Measurements from ENCODE around the gene TPRX1. TPM values are rescaled to one million over a fixed set of nuclear protein-coding genes. Genes with fewer than 3 reads are reported as not detected.
"Not testable (repeated sequence)": the region's sequence is repeated elsewhere in the genome, so short reads cannot be mapped to it uniquely, and the experiment has no call there.

The TPRX1 gene
- total RNA-seq, 2 donors from 2014 or later, result not detected

DNA sequence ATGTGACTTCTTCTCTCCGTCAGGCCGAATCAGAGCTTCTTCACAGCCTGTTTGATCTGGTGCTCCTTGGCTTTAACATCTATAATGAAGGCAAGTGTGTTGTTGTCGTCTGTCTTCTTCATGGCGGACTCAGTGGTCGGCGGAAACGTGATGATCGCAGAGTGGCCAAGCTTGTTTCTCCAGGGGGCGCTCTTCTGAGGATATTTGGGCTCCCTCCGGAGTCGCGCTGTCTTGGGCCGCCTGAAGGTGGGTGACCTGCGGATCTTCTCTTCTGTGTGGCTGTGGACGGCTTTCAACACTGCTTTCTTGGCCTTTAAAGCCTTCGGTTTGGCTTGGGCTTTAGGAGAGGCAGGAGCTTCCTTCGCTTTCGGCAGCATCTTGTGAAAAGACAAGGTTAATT is 9.8 kb downstream of the TPRX1 start:
- DNase-seq, result no peak
- Mint-ChIP-seq H3K4me1 (peaks cover 2% of the 10 kb centered on the region), H3K27ac (no peak overlapping the region), H3K27me3 (peaks cover 16% of the 10 kb centered on the region), H3K36me3 (ENCODE audit: low read depth) (peaks cover 4% of the 10 kb centered on the region), H3K4me3 (no peak overlapping the region)
- peaks cover 2% of the 10 kb centered on the region for H3K9me3 ChIP-seq (ENCODE audit: control insufficient read depth, low read length, poor library complexity, severe bottlenecking)
- ATAC-seq, result no peak

DNA sequence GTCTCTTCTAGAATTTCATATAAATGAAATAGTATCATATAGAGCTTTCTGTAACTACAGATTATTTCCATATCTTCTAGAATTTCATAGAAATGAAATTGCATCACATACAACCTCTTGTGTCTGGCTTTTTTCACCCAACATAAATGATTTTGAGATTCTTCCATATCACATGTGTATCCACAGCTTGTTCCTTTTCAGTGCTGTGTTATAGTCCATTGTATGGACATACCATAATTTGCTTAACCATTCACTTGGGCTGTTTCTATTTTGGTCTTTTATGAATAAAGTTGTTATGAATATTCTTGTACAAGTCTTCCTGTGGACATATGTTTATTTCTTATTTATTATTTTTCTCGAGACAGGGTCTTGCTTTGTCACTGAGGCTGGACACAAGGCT is 11.7 kb downstream of the TPRX1 start:
- Mint-ChIP-seq H3K4me1 (peaks cover 2% of the 10 kb centered on the region), H3K4me3 (no peak overlapping the region), H3K27ac (no peak overlapping the region), H3K36me3 (ENCODE audit: low read depth) (no peaks in the 10 kb centered on the region), H3K27me3 (no peaks in the 10 kb centered on the region)
- ATAC-seq (no peak), DNase-seq (no peak)
- H3K9me3 ChIP-seq (ENCODE audit: control insufficient read depth, low read length, poor library complexity, severe bottlenecking), result peaks cover 2% of the 10 kb centered on the region

DNA sequence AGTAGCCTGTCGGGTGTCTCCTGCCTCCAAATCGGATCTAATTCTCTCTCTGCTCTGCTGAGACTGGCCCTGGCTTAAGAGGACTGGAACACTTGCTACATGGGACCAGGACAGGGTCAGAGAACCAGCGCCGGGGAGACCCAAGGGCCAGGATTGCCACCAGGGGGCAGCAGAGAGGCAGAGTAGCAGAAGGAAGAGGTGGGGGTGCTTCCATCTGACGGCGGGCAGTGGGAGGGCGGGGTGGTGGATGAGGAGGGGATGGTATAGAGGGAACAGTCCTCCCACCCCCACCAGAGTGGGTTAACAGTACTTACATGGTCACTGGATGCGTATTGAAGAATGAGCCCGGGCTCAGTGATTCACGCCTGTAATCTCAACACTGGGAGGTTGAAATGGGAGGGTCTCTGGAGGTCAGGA is 13.9 kb downstream of the TPRX1 start:
- no peak overlapping the region for H3K27ac Mint-ChIP-seq
- no peak overlapping the region for H3K4me3 Mint-ChIP-seq
- H3K36me3 Mint-ChIP-seq (ENCODE audit: low read depth), result no peaks in the 10 kb centered on the region
- H3K4me1 Mint-ChIP-seq, result peaks cover 2% of the 10 kb centered on the region
- ATAC-seq (peak; percentile 76), DNase-seq (peak; percentile 65 to 83 (median 77))
- H3K9me3 ChIP-seq (ENCODE audit: control insufficient read depth, low read length, poor library complexity, severe bottlenecking), result peaks cover 2% of the 10 kb centered on the region
- no peaks in the 10 kb centered on the region for H3K27me3 Mint-ChIP-seq

DNA sequence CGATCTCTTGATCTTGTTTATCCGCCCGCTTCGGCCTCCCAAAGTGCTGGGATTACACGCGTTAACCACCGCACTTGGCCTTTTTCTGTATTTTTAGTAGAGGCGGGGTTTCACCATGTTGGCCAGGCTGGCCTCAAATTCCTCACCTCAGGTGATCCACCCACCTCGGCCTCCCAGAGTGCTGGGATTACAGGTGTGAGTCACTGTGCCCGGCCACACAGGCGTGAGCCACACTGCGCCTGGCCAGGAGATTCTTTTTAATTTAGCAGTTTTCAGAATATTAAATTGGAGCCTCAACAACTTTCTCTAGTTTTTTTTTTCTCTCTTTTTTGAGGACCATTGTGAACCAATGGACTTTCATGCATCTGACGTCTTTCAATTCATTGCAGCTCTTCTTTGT is 14.5 kb downstream of the TPRX1 start:
- H3K27me3 Mint-ChIP-seq; ATAC-seq; H3K4me3 Mint-ChIP-seq; DNase-seq; H3K27ac Mint-ChIP-seq; H3K36me3 Mint-ChIP-seq (ENCODE audit: low read depth); H3K4me1 Mint-ChIP-seq; H3K9me3 ChIP-seq (ENCODE audit: control insufficient read depth, low read length, poor library complexity, severe bottlenecking): not testable (repeated sequence)

DNA sequence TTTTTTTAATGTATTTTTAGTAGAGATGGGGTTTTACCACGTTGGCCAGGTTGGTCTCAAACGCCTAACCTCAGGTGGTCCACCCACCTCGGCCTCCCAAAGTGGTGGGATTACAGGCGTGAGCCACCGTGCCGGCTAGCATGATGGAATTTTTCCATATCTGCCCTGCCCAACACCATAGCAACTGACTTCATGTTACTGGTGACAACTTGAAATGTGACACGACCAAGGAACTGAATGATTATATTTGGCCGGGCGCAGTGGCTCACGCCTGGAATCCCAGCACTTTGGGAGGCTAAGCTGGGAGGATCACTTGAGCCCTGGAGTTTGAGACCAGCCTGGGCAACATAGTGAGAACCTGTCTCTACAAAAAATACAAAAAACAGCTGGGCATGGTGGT is 17.0 kb downstream of the TPRX1 start:
- not testable (repeated sequence) for H3K27me3 Mint-ChIP-seq; H3K27ac Mint-ChIP-seq; H3K36me3 Mint-ChIP-seq (ENCODE audit: low read depth); H3K4me1 Mint-ChIP-seq; DNase-seq; H3K4me3 Mint-ChIP-seq; ATAC-seq; H3K9me3 ChIP-seq (ENCODE audit: control insufficient read depth, low read length, poor library complexity, severe bottlenecking)

DNA sequence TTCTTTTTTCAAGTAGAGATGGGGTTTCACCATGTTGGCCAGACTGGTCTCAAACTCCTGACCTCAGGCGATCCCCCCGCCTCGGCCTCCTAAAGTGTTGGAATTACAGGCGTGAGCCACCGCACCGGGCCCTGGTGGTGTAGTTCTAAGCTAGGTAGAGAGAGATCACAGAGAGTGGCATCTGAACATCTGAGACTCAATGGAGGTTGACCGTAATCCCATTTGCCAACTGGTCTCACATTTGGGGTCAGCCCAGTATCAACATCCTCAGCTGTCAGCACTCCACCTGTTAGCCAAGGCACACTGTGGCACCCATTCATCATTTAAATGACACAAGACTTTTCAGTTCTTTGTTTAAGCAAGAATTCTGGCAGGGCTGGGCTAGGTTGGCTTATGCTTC is 17.8 kb downstream of the TPRX1 start:
- peaks cover 8% of the 10 kb centered on the region for H3K36me3 Mint-ChIP-seq (ENCODE audit: low read depth)
- ATAC-seq (no peak), DNase-seq (no peak)
- no peaks in the 10 kb centered on the region for H3K9me3 ChIP-seq (ENCODE audit: control insufficient read depth, low read length, poor library complexity, severe bottlenecking)
- no peak overlapping the region for H3K27ac Mint-ChIP-seq
- H3K4me3 Mint-ChIP-seq, result no peak overlapping the region
- no peaks in the 10 kb centered on the region for H3K27me3 Mint-ChIP-seq
- peaks cover 7% of the 10 kb centered on the region for H3K4me1 Mint-ChIP-seq

DNA sequence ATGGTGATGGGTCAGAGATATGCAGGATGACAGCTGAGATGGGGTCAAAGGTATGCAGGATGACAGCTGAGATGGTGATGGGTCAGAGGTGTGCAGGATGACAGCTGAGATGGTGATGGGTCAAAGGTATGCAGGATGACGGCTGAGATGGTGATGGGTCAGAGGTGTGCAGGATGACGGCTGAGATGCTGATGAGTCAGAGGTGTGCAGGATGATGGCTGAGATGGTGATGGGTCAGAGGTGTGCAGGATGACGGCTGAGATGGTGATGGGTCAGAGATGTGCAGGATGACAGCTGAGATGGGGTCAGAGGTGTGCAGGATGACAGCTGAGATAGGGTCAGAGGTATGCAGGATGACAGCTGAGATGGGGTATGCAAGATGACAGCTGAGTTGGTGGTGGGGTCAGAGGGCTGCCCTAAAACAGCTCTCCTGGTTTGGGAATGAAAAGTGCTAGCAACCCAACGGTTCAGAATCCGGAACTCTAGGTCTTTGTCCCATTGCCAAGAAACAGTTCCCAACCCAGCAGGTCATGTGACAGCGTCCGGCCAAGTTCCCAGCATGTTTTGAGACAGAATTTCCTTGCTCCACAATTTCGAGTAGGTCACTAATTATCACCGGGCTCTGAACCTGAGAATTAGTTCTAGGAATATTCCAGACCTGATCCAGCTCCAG is 22.6 kb downstream of the TPRX1 start:
- H3K9me3 ChIP-seq (ENCODE audit: control insufficient read depth, low read length, poor library complexity, severe bottlenecking), result no peaks in the 10 kb centered on the region
- H3K27ac Mint-ChIP-seq, result no peak overlapping the region
- DNase-seq (no peak), ATAC-seq (no peak)
- H3K4me3 Mint-ChIP-seq, result peak overlapping the region; percentile 19
- H3K36me3 Mint-ChIP-seq (ENCODE audit: low read depth), result peaks cover 12% of the 10 kb centered on the region
- H3K4me1 Mint-ChIP-seq, result peaks cover 26% of the 10 kb centered on the region
- no peaks in the 10 kb centered on the region for H3K27me3 Mint-ChIP-seq

DNA sequence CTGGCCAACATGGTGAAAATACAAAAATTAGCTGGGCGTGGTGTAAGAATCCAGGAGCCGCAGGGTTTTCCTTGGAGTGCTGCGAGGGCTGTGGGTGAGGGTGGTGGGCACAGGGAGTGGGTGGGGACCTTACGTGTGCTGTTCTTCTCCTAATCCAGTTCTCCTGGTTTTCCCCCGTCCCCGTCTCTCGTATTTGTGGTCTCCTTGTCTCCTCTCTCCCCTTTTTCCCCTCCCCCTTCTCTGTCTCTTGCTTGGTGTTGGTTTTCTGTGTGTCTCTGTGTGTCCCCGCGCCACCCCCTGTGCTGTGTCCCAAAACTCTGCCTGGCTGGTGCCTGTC is 24.2 kb downstream of the TPRX1 start:
- Mint-ChIP-seq H3K27ac (peak overlapping the region; percentile 91), H3K4me1 (peaks cover 28% of the 10 kb centered on the region), H3K4me3 (peak overlapping the region; percentile 97), H3K36me3 (ENCODE audit: low read depth) (peaks cover 12% of the 10 kb centered on the region), H3K27me3 (no peaks in the 10 kb centered on the region)
- ATAC-seq (no peak), DNase-seq (no peak)
- H3K9me3 ChIP-seq (ENCODE audit: control insufficient read depth, low read length, poor library complexity, severe bottlenecking), result no peaks in the 10 kb centered on the region

DNA sequence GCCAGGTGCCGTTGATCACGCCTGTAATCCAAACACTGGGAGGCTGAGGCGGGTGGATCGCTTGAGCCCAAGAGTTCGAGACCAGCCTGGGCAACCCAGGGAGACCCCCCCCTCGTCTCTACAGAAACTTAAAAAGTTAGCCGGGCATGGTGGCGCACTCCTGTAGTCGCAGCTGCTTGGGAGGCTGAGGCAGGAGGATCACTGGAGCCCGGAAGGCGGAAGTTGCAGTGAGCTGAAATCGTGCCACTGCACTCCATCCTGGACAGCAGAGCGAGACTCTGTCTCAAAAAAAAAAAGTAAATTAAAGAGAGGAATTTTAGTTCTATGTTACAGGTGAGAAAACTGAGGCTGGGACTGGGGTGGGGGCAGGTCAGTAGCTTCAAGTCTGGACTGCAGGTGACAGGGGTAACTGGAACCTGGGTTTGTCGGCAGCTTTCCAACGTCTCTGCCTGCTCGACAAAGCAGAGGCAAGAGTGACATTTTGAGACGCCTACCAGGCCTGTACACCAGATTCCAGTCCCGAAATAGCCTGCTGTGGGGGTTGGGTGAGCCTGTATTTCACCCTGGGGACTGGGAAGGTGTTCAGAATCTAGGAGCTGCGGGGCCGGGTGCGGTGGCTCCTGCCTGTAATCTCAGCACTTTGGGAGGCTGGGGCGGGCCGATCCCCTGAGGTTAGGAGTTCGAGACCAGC is 24.7 kb downstream of the TPRX1 start:
- no peaks in the 10 kb centered on the region for H3K9me3 ChIP-seq (ENCODE audit: control insufficient read depth, low read length, poor library complexity, severe bottlenecking)
- H3K27me3 Mint-ChIP-seq, result no peaks in the 10 kb centered on the region
- ATAC-seq, result no peak
- H3K4me1 Mint-ChIP-seq, result peaks cover 28% of the 10 kb centered on the region
- DNase-seq, result no peak
- peak overlapping the region; percentile 97 for H3K4me3 Mint-ChIP-seq
- H3K27ac Mint-ChIP-seq, result peak overlapping the region; percentile 91
- H3K36me3 Mint-ChIP-seq (ENCODE audit: low read depth), result peaks cover 12% of the 10 kb centered on the region

DNA sequence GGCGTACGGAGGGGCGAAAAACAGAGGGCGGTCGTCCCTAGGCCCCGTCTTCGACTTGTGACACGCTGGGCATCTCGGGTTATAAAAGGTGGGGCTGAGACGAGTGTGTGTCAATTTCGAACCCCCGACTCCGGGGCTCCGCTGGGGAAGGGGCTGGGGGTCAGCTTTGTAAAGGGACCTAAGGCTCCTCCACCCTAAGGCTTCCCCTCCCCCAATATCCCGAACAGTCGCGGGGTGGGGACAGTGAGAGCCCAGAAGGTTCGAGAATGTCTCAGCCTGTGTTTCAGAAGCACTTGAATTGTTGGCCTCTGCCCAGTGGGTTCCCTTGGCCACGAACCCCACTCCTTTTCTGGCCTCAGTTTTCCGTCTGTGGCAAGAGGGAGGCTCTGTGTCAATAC is 25.4 kb downstream of the TPRX1 start:
- no peaks in the 10 kb centered on the region for H3K27me3 Mint-ChIP-seq
- ATAC-seq, result peak; percentile 10

DNA sequence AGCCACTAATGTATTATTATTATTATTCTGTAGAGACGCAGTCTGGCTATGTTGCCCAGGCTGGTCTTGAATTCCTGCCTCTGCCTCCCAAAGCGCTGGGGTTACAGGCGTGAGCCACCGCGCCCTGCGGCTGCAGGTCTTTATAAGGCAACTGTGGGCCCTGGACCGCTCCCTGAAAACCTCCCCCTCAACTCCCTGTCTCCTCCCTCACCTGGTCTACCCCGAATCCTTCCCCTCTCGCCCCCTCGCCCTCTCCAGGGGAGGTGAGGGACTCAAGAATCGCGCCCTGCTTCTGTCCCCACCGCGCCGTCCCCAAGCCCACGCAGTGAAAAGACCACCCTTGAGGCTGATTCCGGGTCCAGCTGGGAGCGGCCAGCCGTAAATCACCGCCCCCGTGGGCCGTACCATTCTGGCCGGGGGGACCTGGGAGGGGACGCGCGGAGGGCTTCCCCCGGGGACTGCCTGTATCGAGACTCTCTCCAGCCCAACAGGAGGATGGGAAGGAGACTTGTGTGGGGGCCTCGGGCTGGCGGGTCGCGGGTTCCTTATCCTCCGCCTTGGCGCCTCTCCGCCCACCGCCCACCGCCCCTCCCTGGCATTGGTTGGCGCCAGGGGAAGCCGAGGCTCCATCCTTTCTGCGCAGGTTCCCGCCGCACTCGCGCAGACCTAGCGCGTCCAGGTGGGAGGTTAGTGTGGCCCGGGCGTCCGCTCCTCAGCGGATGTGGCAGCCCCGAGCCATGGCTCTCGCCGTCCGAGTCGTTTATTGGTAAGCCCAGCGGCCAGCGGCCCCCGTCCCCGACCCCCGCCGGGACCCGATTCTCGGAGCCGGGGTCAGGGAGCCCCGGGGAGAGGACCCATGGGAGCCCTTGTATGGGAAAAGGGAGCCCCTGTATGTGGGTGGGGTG is 26.1 kb downstream of the TPRX1 start, which contains the start of gene SELENOW:
Gene SELENOW (plus strand): TSS at position 655 of the 905 bp plus-strand sequence. CDS start 83 bp downstream, at position 738.
- DNase-seq (peak; percentile 64 to 66 (median 64)), ATAC-seq (peak; percentile 95)
- no peaks in the 10 kb centered on the region for H3K27me3 Mint-ChIP-seq
- peak within 1 kb of the TSS; percentile 97 for H3K4me3 Mint-ChIP-seq
- peak within 1 kb of the TSS; percentile 91 for H3K27ac Mint-ChIP-seq
- H3K9me3 ChIP-seq (ENCODE audit: control insufficient read depth, low read length, poor library complexity, severe bottlenecking), result no peaks in the 10 kb centered on the region
- peaks cover 31% of the 10 kb centered on the region for H3K4me1 Mint-ChIP-seq
- H3K36me3 Mint-ChIP-seq (ENCODE audit: low read depth), result peaks cover 6% of the 10 kb centered on the region

More for the DNA sequence above, 25.4 kb downstream of the TPRX1 start:
- peak overlapping the region; percentile 91 for H3K27ac Mint-ChIP-seq
- DNase-seq, result no peak
- peaks cover 6% of the 10 kb centered on the region for H3K36me3 Mint-ChIP-seq (ENCODE audit: low read depth)
- peak overlapping the region; percentile 97 for H3K4me3 Mint-ChIP-seq
- H3K9me3 ChIP-seq (ENCODE audit: control insufficient read depth, low read length, poor library complexity, severe bottlenecking), result no peaks in the 10 kb centered on the region
- H3K4me1 Mint-ChIP-seq, result peaks cover 28% of the 10 kb centered on the region

DNA sequence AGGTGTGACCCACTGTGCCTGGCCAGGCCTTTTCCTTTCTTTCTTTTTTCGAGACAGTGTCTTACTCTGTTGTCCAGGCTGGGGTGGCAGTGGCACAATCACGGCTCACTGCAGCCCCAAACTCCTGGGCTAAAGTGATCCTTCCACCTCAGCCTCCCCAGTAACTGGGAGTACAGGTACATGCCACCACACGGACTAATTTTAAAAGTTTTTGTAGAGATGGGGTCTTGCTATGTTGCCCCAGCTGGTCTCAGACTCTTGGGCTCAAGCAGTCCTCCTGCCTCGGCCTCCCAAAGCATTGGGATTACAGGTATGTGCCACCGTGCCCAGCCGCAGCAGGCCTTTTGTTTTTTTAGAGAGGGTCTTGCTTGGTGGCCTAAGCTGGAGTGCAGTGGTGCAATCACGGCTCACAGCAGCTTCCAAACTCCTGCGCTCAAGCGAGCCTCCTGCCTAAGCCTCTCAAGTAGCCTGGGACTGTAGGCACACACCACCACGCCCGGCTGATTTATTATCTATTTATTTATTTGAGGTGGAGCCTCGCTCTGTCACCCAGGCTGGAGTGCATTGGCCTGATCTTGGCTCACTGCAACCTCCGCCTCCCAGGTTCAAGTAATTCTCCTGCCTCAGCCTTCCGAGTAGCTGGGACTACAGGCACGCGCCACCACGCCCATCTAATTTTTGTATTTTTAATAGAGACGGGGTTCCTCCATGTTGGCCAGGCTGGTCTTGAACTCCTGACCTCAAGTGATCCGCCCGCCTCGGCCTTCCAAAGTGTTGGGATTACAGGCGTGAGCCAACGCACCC is 26.9 kb downstream of the TPRX1 start:
- Mint-ChIP-seq H3K4me1 (peaks cover 31% of the 10 kb centered on the region), H3K4me3 (peak overlapping the region; percentile 97), H3K27ac (peak overlapping the region; percentile 91)
- not testable (repeated sequence) for H3K36me3 Mint-ChIP-seq (ENCODE audit: low read depth); H3K27me3 Mint-ChIP-seq; H3K9me3 ChIP-seq (ENCODE audit: control insufficient read depth, low read length, poor library complexity, severe bottlenecking); ATAC-seq; DNase-seq

Measured in T-helper 17 cell (primary cell).